Measurements from ENCODE around the gene KNDC1.

The KNDC1 gene

GRCh38 chr10:133126431-133127290, 33.4 kb upstream of the KNDC1 start:
- Histone ChIP-seq H3K4me3 (ENCODE audit: low read depth, low read length) (no peak overlapping the region), H3K9me3 (ENCODE audit: control insufficient read depth, insufficient read depth, low read depth, low read length) (peaks cover 2% of the 10 kb centered on the region; the same call in 1 of the 2 replicates), H3K36me3 (ENCODE audit: control insufficient read depth, insufficient read depth, low read length) (no peaks in the 10 kb centered on the region), H3K4me1 (ENCODE audit: control insufficient read depth, insufficient read depth, low read length) (peaks cover 5% of the 10 kb centered on the region; the same call in 1 of the 2 replicates), H3K27me3 (ENCODE audit: control insufficient read depth, insufficient read depth, low read length) (peaks cover 11% of the 10 kb centered on the region; the same call in 1 of the 2 replicates), H3K27ac (ENCODE audit: low read depth, low read length) (no peak overlapping the region), H3K9ac (ENCODE audit: low read length) (no peak overlapping the region)

- Histone ChIP-seq H3K4me3 (ENCODE audit: low read depth, low read length) (no peak overlapping the region), H3K36me3 (ENCODE audit: control insufficient read depth, insufficient read depth, low read length) (no peaks in the 10 kb centered on the region), H3K27ac (ENCODE audit: low read depth, low read length) (no peak overlapping the region)
Measured at GRCh38 chr10:133127291-133128125, 32.5 kb upstream of the KNDC1 start.

GRCh38 chr10:133128126-133129070, 31.6 kb upstream of the KNDC1 start:
- Histone ChIP-seq H3K4me3 (ENCODE audit: low read depth, low read length) (no peak overlapping the region), H3K9ac (ENCODE audit: low read length) (no peak overlapping the region), H3K4me1 (ENCODE audit: control insufficient read depth, insufficient read depth, low read length) (peaks cover 5% of the 10 kb centered on the region; the same call in 1 of the 2 replicates), H3K9me3 (ENCODE audit: control insufficient read depth, insufficient read depth, low read depth, low read length) (no peaks in the 10 kb centered on the region), H3K36me3 (ENCODE audit: control insufficient read depth, insufficient read depth, low read length) (no peaks in the 10 kb centered on the region), H3K27me3 (ENCODE audit: control insufficient read depth, insufficient read depth, low read length) (peaks cover 11% of the 10 kb centered on the region; the same call in 1 of the 2 replicates), H3K27ac (ENCODE audit: low read depth, low read length) (no peak overlapping the region)

More at GRCh38 chr10:133127291-133128125, 32.5 kb upstream of the KNDC1 start:
- Histone ChIP-seq H3K9me3 (ENCODE audit: control insufficient read depth, insufficient read depth, low read depth, low read length) (no peaks in the 10 kb centered on the region), H3K4me1 (ENCODE audit: control insufficient read depth, insufficient read depth, low read length) (peaks cover 5% of the 10 kb centered on the region; the same call in 1 of the 2 replicates), H3K27me3 (ENCODE audit: control insufficient read depth, insufficient read depth, low read length) (peaks cover 11% of the 10 kb centered on the region; the same call in 1 of the 2 replicates), H3K9ac (ENCODE audit: low read length) (no peak overlapping the region)

- peaks cover 5% of the 10 kb centered on the region; the same call in 1 of the 2 replicates for H3K4me1 ChIP-seq (ENCODE audit: control insufficient read depth, insufficient read depth, low read length)
- H3K27ac ChIP-seq (ENCODE audit: low read depth, low read length): no peak overlapping the region
- no peaks in the 10 kb centered on the region for H3K36me3 ChIP-seq (ENCODE audit: control insufficient read depth, insufficient read depth, low read length)
- peaks cover 5% of the 10 kb centered on the region; the same call in 1 of the 2 replicates for H3K27me3 ChIP-seq (ENCODE audit: control insufficient read depth, insufficient read depth, low read length)
- H3K4me3 ChIP-seq (ENCODE audit: low read depth, low read length): no peak overlapping the region
- H3K9me3 ChIP-seq (ENCODE audit: control insufficient read depth, insufficient read depth, low read depth, low read length): no peaks in the 10 kb centered on the region
- H3K9ac ChIP-seq (ENCODE audit: low read length): no peak overlapping the region
Measured at GRCh38 chr10:133129071-133129858, 30.8 kb upstream of the KNDC1 start.

- H3K4me1 ChIP-seq (ENCODE audit: control insufficient read depth, insufficient read depth, low read length): peaks cover 5% of the 10 kb centered on the region; the same call in 1 of the 2 replicates
- H3K27ac ChIP-seq (ENCODE audit: low read depth, low read length): no peak overlapping the region
Measured at GRCh38 chr10:133129859-133130495, 30.0 kb upstream of the KNDC1 start.

GRCh38 chr10:133130602-133131001, 29.4 kb upstream of the KNDC1 start:
- no peak overlapping the region for H3K9ac ChIP-seq (ENCODE audit: low read length)
- H3K27me3 ChIP-seq (ENCODE audit: control insufficient read depth, insufficient read depth, low read length): no peaks in the 10 kb centered on the region
- H3K27ac ChIP-seq (ENCODE audit: low read depth, low read length): no peak overlapping the region
- H3K4me3 ChIP-seq (ENCODE audit: low read depth, low read length): no peak overlapping the region
- peaks cover 5% of the 10 kb centered on the region; the same call in 1 of the 2 replicates for H3K4me1 ChIP-seq (ENCODE audit: control insufficient read depth, insufficient read depth, low read length)
- H3K36me3 ChIP-seq (ENCODE audit: control insufficient read depth, insufficient read depth, low read length): no peaks in the 10 kb centered on the region
- H3K9me3 ChIP-seq (ENCODE audit: control insufficient read depth, insufficient read depth, low read depth, low read length): no peaks in the 10 kb centered on the region

More at GRCh38 chr10:133129859-133130495, 30.0 kb upstream of the KNDC1 start:
- Histone ChIP-seq H3K4me3 (ENCODE audit: low read depth, low read length) (no peak overlapping the region), H3K9me3 (ENCODE audit: control insufficient read depth, insufficient read depth, low read depth, low read length) (no peaks in the 10 kb centered on the region), H3K36me3 (ENCODE audit: control insufficient read depth, insufficient read depth, low read length) (no peaks in the 10 kb centered on the region), H3K9ac (ENCODE audit: low read length) (no peak overlapping the region), H3K27me3 (ENCODE audit: control insufficient read depth, insufficient read depth, low read length) (peaks cover under 1% of the 10 kb centered on the region; the same call in 1 of the 2 replicates)

GRCh38 chr10:133131053-133131452, 29.0 kb upstream of the KNDC1 start:
- Histone ChIP-seq H3K27ac (ENCODE audit: low read depth, low read length) (no peak overlapping the region), H3K9ac (ENCODE audit: low read length) (no peak overlapping the region), H3K9me3 (ENCODE audit: control insufficient read depth, insufficient read depth, low read depth, low read length) (no peaks in the 10 kb centered on the region), H3K4me1 (ENCODE audit: control insufficient read depth, insufficient read depth, low read length) (peaks cover 5% of the 10 kb centered on the region; the same call in 1 of the 2 replicates), H3K27me3 (ENCODE audit: control insufficient read depth, insufficient read depth, low read length) (no peaks in the 10 kb centered on the region), H3K4me3 (ENCODE audit: low read depth, low read length) (no peak overlapping the region), H3K36me3 (ENCODE audit: control insufficient read depth, insufficient read depth, low read length) (no peaks in the 10 kb centered on the region)

GRCh38 chr10:133131734-133132472, 28.1 kb upstream of the KNDC1 start:
- Histone ChIP-seq H3K27me3 (ENCODE audit: control insufficient read depth, insufficient read depth, low read length) (no peaks in the 10 kb centered on the region), H3K36me3 (ENCODE audit: control insufficient read depth, insufficient read depth, low read length) (no peaks in the 10 kb centered on the region), H3K9ac (ENCODE audit: low read length) (no peak overlapping the region), H3K4me1 (ENCODE audit: control insufficient read depth, insufficient read depth, low read length) (peaks cover 5% of the 10 kb centered on the region; the same call in 1 of the 2 replicates), H3K9me3 (ENCODE audit: control insufficient read depth, insufficient read depth, low read depth, low read length) (no peaks in the 10 kb centered on the region), H3K27ac (ENCODE audit: low read depth, low read length) (no peak overlapping the region), H3K4me3 (ENCODE audit: low read depth, low read length) (no peak overlapping the region)

Measured in HUES6 (cell line).